GM18870 (cell line): ENCODE measurements around the gene TMEM184A.

Experiments
- ATAC-seq: cut with Tn5 transposase; IDR thresholded peaks from one replicate; pipeline ENCODE4 v1.9.1; 2021; ENCODE audit warnings: moderate library complexity; ENCODE audit not compliant: unreplicated experiment

Gene TMEM184A

GRCh38 chr7:1555813-1556543, at the start of gene TMEM184A:
Gene TMEM184A (minus strand): TSS chr7:1556205. CDS start chr7:1555484, 721 bp downstream.
- ATAC-seq = no peak

- no peak for ATAC-seq
Measured at GRCh38 chr7:1604383-1604782, 48.4 kb upstream of the TMEM184A start.

GRCh38 chr7:1603346-1604225, 47.6 kb upstream of the TMEM184A start:
- no peak for ATAC-seq

- no peak for ATAC-seq
Measured at GRCh38 chr7:1602386-1602785, 46.4 kb upstream of the TMEM184A start.

GRCh38 chr7:1601956-1602355, 46.0 kb upstream of the TMEM184A start:
- ATAC-seq = no peak

- ATAC-seq = no peak
Measured at GRCh38 chr7:1599640-1600395, 43.8 kb upstream of the TMEM184A start.

GRCh38 chr7:1598961-1599639, 43.1 kb upstream of the TMEM184A start:
- no peak for ATAC-seq

- no peak for ATAC-seq
Measured at GRCh38 chr7:1598286-1598685, 42.3 kb upstream of the TMEM184A start.

GRCh38 chr7:1597791-1598190, 41.8 kb upstream of the TMEM184A start:
- ATAC-seq = no peak

GRCh38 chr7:1597066-1597760, 41.2 kb upstream of the TMEM184A start:
- no peak for ATAC-seq

GRCh38 chr7:1596181-1597043, 40.4 kb upstream of the TMEM184A start:
- no peak for ATAC-seq

- ATAC-seq = no peak
Measured at GRCh38 chr7:1595636-1596035, 39.6 kb upstream of the TMEM184A start.

GRCh38 chr7:1595027-1595426, 39.0 kb upstream of the TMEM184A start:
- ATAC-seq = no peak

GRCh38 chr7:1593904-1594421, 38.0 kb upstream of the TMEM184A start:
- no peak for ATAC-seq

- no peak for ATAC-seq
Measured at GRCh38 chr7:1593091-1593866, 37.3 kb upstream of the TMEM184A start.

- ATAC-seq = no peak
Measured at GRCh38 chr7:1592299-1592871, 36.4 kb upstream of the TMEM184A start.

- ATAC-seq = no peak
Measured at GRCh38 chr7:1591876-1592275, 35.9 kb upstream of the TMEM184A start.

- no peak for ATAC-seq
Measured at GRCh38 chr7:1591396-1591795, 35.4 kb upstream of the TMEM184A start.
